Fibroblast of lung (primary cell): ENCODE measurements around the gene CCDC175. TPM values are rescaled to one million over a fixed set of nuclear protein-coding genes. Genes with fewer than 3 reads are reported as not detected.

Experiments used
- DNase-seq, 2 donors: peaks; one replicate each; pipeline versions ENCODE4 v3.0.0 to v3.0.0-alpha.2; 2010; ENCODE audit warnings: low read depth in 2 of 2
- H2AFZ ChIP-seq: 2 replicates; pipeline ENCODE4 v1.5.1; 2012; ENCODE audit warnings: low read length, control low read depth, inconsistent platforms
- H3K27ac ChIP-seq: 2 replicates; pipeline ENCODE4 v1.5.1; 2011; ENCODE audit warnings: low read length, control low read depth; ENCODE audit not compliant: insufficient read depth
- H3K27me3 ChIP-seq: 2 replicates; pipeline ENCODE4 v1.5.1; 2011; ENCODE audit warnings: mild to moderate bottlenecking, low read length; ENCODE audit not compliant: control insufficient read depth, insufficient read depth
- H3K36me3 ChIP-seq: 2 replicates; pipeline ENCODE4 v1.5.1; 2011; ENCODE audit warnings: low read length; ENCODE audit not compliant: control insufficient read depth, insufficient read depth
- H3K4me1 ChIP-seq: 2 replicates; pipeline ENCODE4 v1.5.1; 2011; ENCODE audit warnings: low read length; ENCODE audit not compliant: control insufficient read depth, insufficient read depth; ENCODE audit errors: extremely low read depth
- H3K4me2 ChIP-seq: 2 replicates; pipeline ENCODE4 v1.5.1; 2011; ENCODE audit warnings: low read length, control low read depth; ENCODE audit not compliant: insufficient read depth; ENCODE audit errors: extremely low read depth
- H3K4me3 ChIP-seq, 4 experiments: fragments of 200-600 bp in 1 of 4; sonication (generic) in 1 of 4; replicated peaks in 1 of 4; 2 replicates each; pipeline ENCODE4 v1.5.1; 2011 to 2016; ENCODE audit warnings: low read length in 4 of 4, low read depth in 3 of 4, mild to moderate bottlenecking in 3 of 4, control low read depth in 2 of 4, inconsistent platforms in 1 of 4, mixed read lengths in 1 of 4; ENCODE audit not compliant: insufficient read depth in 1 of 4; ENCODE audit errors: control extremely low read depth in 1 of 4
- H3K79me2 ChIP-seq: 2 replicates; pipeline ENCODE4 v1.5.1; 2012; ENCODE audit warnings: mild to moderate bottlenecking, low read length, inconsistent platforms; ENCODE audit not compliant: control insufficient read depth, insufficient read depth
- H3K9ac ChIP-seq: 2 replicates; pipeline ENCODE4 v1.5.1; 2011; ENCODE audit warnings: mild to moderate bottlenecking, low read length, control low read depth; ENCODE audit not compliant: insufficient read depth
- H3K9me3 ChIP-seq: 2 replicates; pipeline ENCODE4 v1.5.1; 2012; ENCODE audit warnings: low read depth, low read length; ENCODE audit not compliant: control insufficient read depth, insufficient read depth
- H4K20me1 ChIP-seq: 2 replicates; pipeline ENCODE4 v1.5.1; 2011; ENCODE audit warnings: low read length; ENCODE audit not compliant: control insufficient read depth, insufficient read depth; ENCODE audit errors: extremely low read depth
- CTCF ChIP-seq, 2 donors: IDR thresholded peaks in 1 of 2; conservative IDR thresholded peaks in 1 of 2; 1 replicate in 1 of 2; 2 replicates in 1 of 2; pipeline ENCODE4 v1.5.1; 2011 to 2012; ENCODE audit warnings: low read length in 2 of 2, control low read depth in 1 of 2, inconsistent platforms in 1 of 2, low read depth in 1 of 2, mild to moderate bottlenecking in 1 of 2
- EZH2 ChIP-seq: IDR thresholded peaks from 2 replicates; pipeline ENCODE4 v1.5.1; 2012; ENCODE audit warnings: low read length, control low read depth, mild to moderate bottlenecking; ENCODE audit errors: missing control alignments
- polyA plus RNA-seq, 2 donors: library from polyadenylated mRNA; depleted of rRNA in 1 of 2; stranded (reverse) in 1 of 2; unstranded in 1 of 2; fragments of >200 nt; gene quantifications; 2 replicates each; pipeline ENCODE4 v1.2.1, GENCODE V29; 2011 to 2012; ENCODE audit warnings: missing spikeins in 1 of 2
- total RNA-seq: library from RNA; depleted of rRNA; stranded (reverse); fragments of >200 nt; gene quantifications from 2 replicates; pipeline ENCODE4 v1.2.1, GENCODE V29; 2014

The CCDC175 gene
- total and polyA plus RNA-seq, 2 donors (not counting 1 experiment from before 2014, with no cell fraction given), result not detected

- DNase-seq, result no peak
- Histone ChIP-seq H3K36me3 (no peaks in the 10 kb centered on the region), H3K4me3 (no peak overlapping the region), H3K79me2 (no peaks in the 10 kb centered on the region), H3K4me1 (no peaks in the 10 kb centered on the region), H3K27ac (no peak overlapping the region), H3K9me3 (no peaks in the 10 kb centered on the region), H3K9ac (no peak overlapping the region), H2AFZ (no peak overlapping the region), H3K4me2 (no peak overlapping the region), H3K27me3 (peaks cover 4% of the 10 kb centered on the region), H4K20me1 (no peaks in the 10 kb centered on the region)
- no peak for TF ChIP-seq CTCF (conservative IDR thresholded peaks at IDR 0.05 in 1 of 2, IDR thresholded peaks at IDR 0.05 in 1 of 2; ENCODE audit: low read depth in 1 of 2, low read length in 2 of 2)
- no peak for TF ChIP-seq EZH2
Observed at GRCh38 chr14:59601056-59601455, 24.4 kb upstream of the CCDC175 start.

- H3K27me3 ChIP-seq, result peaks cover 4% of the 10 kb centered on the region
- H3K27ac ChIP-seq, result no peak overlapping the region
- no peak overlapping the region for H3K4me2 ChIP-seq
- H3K79me2 ChIP-seq, result no peaks in the 10 kb centered on the region
- H4K20me1 ChIP-seq, result no peaks in the 10 kb centered on the region
- no peak overlapping the region for H3K9ac ChIP-seq
- no peaks in the 10 kb centered on the region for H3K4me1 ChIP-seq
- no peak overlapping the region for H3K4me3 ChIP-seq
- no peaks in the 10 kb centered on the region for H3K36me3 ChIP-seq
- no peak overlapping the region for H2AFZ ChIP-seq
- TF ChIP-seq CTCF (conservative IDR thresholded peaks at IDR 0.05 in 1 of 2, IDR thresholded peaks at IDR 0.05 in 1 of 2; ENCODE audit: low read depth in 1 of 2, low read length in 2 of 2) (no peak), EZH2 (no peak)
- no peaks in the 10 kb centered on the region for H3K9me3 ChIP-seq
- DNase-seq, result peak in 1 of 2 donors; percentile 63
Observed at GRCh38 chr14:59600211-59600945, 23.8 kb upstream of the CCDC175 start.

GRCh38 chr14:59595071-59595470 is 18.5 kb upstream of the CCDC175 start:
- H3K27me3 ChIP-seq, result peaks cover 4% of the 10 kb centered on the region
- no peaks in the 10 kb centered on the region for H3K4me1 ChIP-seq
- H3K4me2 ChIP-seq, result no peak overlapping the region
- no peaks in the 10 kb centered on the region for H4K20me1 ChIP-seq
- TF ChIP-seq EZH2, result no peak
- TF ChIP-seq CTCF (conservative IDR thresholded peaks at IDR 0.05 in 1 of 2, IDR thresholded peaks at IDR 0.05 in 1 of 2; ENCODE audit: low read depth in 1 of 2, low read length in 2 of 2), result no peak
- no peak overlapping the region for H3K4me3 ChIP-seq
- H3K9ac ChIP-seq, result no peak overlapping the region
- no peak overlapping the region for H2AFZ ChIP-seq
- H3K27ac ChIP-seq, result no peak overlapping the region
- no peaks in the 10 kb centered on the region for H3K36me3 ChIP-seq
- no peak for DNase-seq
- no peaks in the 10 kb centered on the region for H3K79me2 ChIP-seq
- no peaks in the 10 kb centered on the region for H3K9me3 ChIP-seq
